B cell (primary cell): ENCODE measurements around the gene GALR3. TPM values are rescaled to one million over a fixed set of nuclear protein-coding genes. Genes with fewer than 3 reads are reported as not detected.

Experiments
- ATAC-seq: fragments of 200-7000 bp; cut with Tn5 transposase; one replicate; pipeline ENCODE4 v1.10.0; 2021; ENCODE audit warnings: low read depth, mild to moderate bottlenecking, moderate number of reproducible peaks, moderate library complexity
- CTCF ChIA-PET: fragments of 350-600 bp; sonication (Branson Sonifier 250); formaldehyde crosslinking; loops from one replicate; lab custom pipeline; 2021; ENCODE audit warnings: antibody characterized with exemption, inconsistent platforms; lab: Charles Lee
- POLR2A ChIA-PET: fragments of 350-600 bp; sonication (Branson Sonifier 250); formaldehyde crosslinking; loops from one replicate; lab custom pipeline; 2021; ENCODE audit warnings: antibody characterized with exemption; lab: Charles Lee
- DNase-seq: peaks from one replicate; pipeline ENCODE4 v3.0.0; 2013
- H2AFZ ChIP-seq: 2 replicates; pipeline ENCODE4 v1.6.1; 2012; ENCODE audit warnings: mild to moderate bottlenecking, low read depth, low read length; ENCODE audit not compliant: insufficient read depth, poor library complexity, severe bottlenecking
- H3K27ac ChIP-seq, 2 donors: 1 replicate in 1 of 2; 2 replicates in 1 of 2; pipeline ENCODE4 v1.5.1; 2012 to 2013; ENCODE audit warnings: low read length in 2 of 2, mild to moderate bottlenecking in 2 of 2, moderate library complexity in 1 of 2
- H3K27me3 ChIP-seq, 4 experiments: fragments of 200-600 bp in 1 of 4; sonication (generic) in 1 of 4; replicated peaks in 1 of 4; 1 replicate in 2 of 4; 2 replicates in 2 of 4; pipeline versions ENCODE4 v1.6.1 to v1.7.0; 2013 to 2016; ENCODE audit warnings: low read length in 3 of 4, mild to moderate bottlenecking in 2 of 4, mixed read lengths in 1 of 4, moderate library complexity in 1 of 4; ENCODE audit not compliant: insufficient read depth in 4 of 4, control insufficient read depth in 3 of 4; ENCODE audit errors: control extremely low read depth in 1 of 4
- H3K36me3 ChIP-seq, 2 experiments: replicated peaks in 1 of 2; 1 replicate in 1 of 2; 2 replicates in 1 of 2; pipeline versions ENCODE4 v1.6.1 to v1.7.1; 2013; ENCODE audit warnings: low read length in 1 of 2; ENCODE audit not compliant: insufficient read depth in 2 of 2, control insufficient read depth in 1 of 2; ENCODE audit errors: control extremely low read depth in 1 of 2, extremely low read depth in 1 of 2
- H3K4me1 ChIP-seq, 2 donors: fragments of 200-600 bp in 1 of 2; sonication (generic) in 1 of 2; 1 replicate in 1 of 2; 2 replicates in 1 of 2; pipeline versions ENCODE4 v1.5.1 to v1.6.1; 2013 to 2017; ENCODE audit warnings: low read length in 2 of 2; ENCODE audit not compliant: control insufficient read depth in 2 of 2, insufficient read depth in 2 of 2
- H3K4me2 ChIP-seq: replicated peaks from 2 replicates; pipeline ENCODE3; 2012; ENCODE audit warnings: mild to moderate bottlenecking, low read depth, low read length; ENCODE audit not compliant: poor library complexity, severe bottlenecking
- H3K4me3 ChIP-seq, 5 experiments: fragments of 200-600 bp in 1 of 5; sonication (generic) in 1 of 5; 1 replicate in 3 of 5; 2 replicates in 2 of 5; pipeline versions ENCODE4 v1.5.1 to v1.7.0; 2011 to 2016; ENCODE audit warnings: low read length in 4 of 5, mild to moderate bottlenecking in 4 of 5, low read depth in 2 of 5, control low read depth in 1 of 5, moderate library complexity in 1 of 5; ENCODE audit not compliant: insufficient read depth in 1 of 5; ENCODE audit errors: control extremely low read depth in 1 of 5, extremely low read depth in 1 of 5
- H3K79me2 ChIP-seq: fragments of 200-600 bp; sonication (generic); one replicate; pipeline ENCODE4 v1.6.0; 2016; ENCODE audit warnings: low read length; ENCODE audit not compliant: control insufficient read depth, insufficient read depth
- H3K9ac ChIP-seq: fragments of 200-600 bp; sonication (generic); 2 replicates; pipeline ENCODE4 v1.6.1; 2017; ENCODE audit warnings: mild to moderate bottlenecking, low read length, moderate library complexity
- H3K9me3 ChIP-seq, 3 donors: one replicate each; pipeline versions ENCODE4 v1.6.1 to v1.7.1; 2013; ENCODE audit warnings: low read length in 2 of 3; ENCODE audit not compliant: control insufficient read depth in 2 of 3, insufficient read depth in 1 of 3; ENCODE audit errors: control extremely low read depth in 1 of 3
- H4K20me1 ChIP-seq: 2 replicates; pipeline ENCODE4 v1.6.0; 2012; ENCODE audit warnings: mild to moderate bottlenecking, low read length; ENCODE audit not compliant: insufficient read depth, control insufficient read depth, poor library complexity, severe bottlenecking
- H3K27ac Mint-ChIP-seq: one replicate; pipeline ENCODE4 v1.8.0; 2021; ENCODE audit warnings: mixed read lengths
- H3K27me3 Mint-ChIP-seq: one replicate; pipeline ENCODE4 v1.8.0; 2021; ENCODE audit warnings: mixed read lengths
- H3K4me1 Mint-ChIP-seq: one replicate; pipeline ENCODE4 v1.8.0; 2021; ENCODE audit warnings: mixed read lengths
- H3K4me3 Mint-ChIP-seq: one replicate; pipeline ENCODE4 v1.8.0; 2021; ENCODE audit warnings: mixed read lengths
- H3K9me3 Mint-ChIP-seq: one replicate; pipeline ENCODE4 v1.8.0; 2022; ENCODE audit warnings: mixed read lengths; ENCODE audit not compliant: insufficient read depth
- EZH2 ChIP-seq: IDR thresholded peaks from 2 replicates; pipeline ENCODE4 v1.6.1; 2012; ENCODE audit warnings: borderline replicate concordance, low read depth, mild to moderate bottlenecking, moderate library complexity, low read length; ENCODE audit not compliant: insufficient read depth, poor library complexity, severe bottlenecking
- WGBS: methylation state at CpG from one replicate; pipeline ENCODE4 v1.1.5; 2013; ENCODE audit warnings: missing lambda C conversion rate; ENCODE audit not compliant: insufficient coverage; 5-methylcytosine and 5-hydroxymethylcytosine counted together
- intact Hi-C: fragments of 100-400 bp; cut with micrococcal nuclease; formaldehyde crosslinking; loops from one replicate; pipeline ENCODE4 v1.10.0; 2022
- polyA plus RNA-seq: library from polyadenylated mRNA; depleted of rRNA; stranded (reverse); fragments of >200 nt; gene quantifications from 2 replicates; pipeline ENCODE4 v1.2.3, GENCODE V29; 2012
- total RNA-seq, 2 donors: library from RNA; stranded (reverse); fragments of 120-200 nt in 1 of 2; gene quantifications; 1 replicate in 1 of 2; 2 replicates in 1 of 2; pipeline versions ENCODE4 v1.2.3 to v1.2.4, GENCODE V29; 2013 to 2022
- TF ChIP-seq, protein P1 (sequence below): fragments of 200-600 bp; IDR thresholded peaks from one replicate; pipeline ENCODE4 v1.8.0; 2022; ENCODE audit warnings: antibody characterized with exemption, mild to moderate bottlenecking

The GALR3 gene
- total and polyA plus RNA-seq, 2 donors (not counting 1 experiment from before 2014, with no cell fraction given), result not detected

DNA sequence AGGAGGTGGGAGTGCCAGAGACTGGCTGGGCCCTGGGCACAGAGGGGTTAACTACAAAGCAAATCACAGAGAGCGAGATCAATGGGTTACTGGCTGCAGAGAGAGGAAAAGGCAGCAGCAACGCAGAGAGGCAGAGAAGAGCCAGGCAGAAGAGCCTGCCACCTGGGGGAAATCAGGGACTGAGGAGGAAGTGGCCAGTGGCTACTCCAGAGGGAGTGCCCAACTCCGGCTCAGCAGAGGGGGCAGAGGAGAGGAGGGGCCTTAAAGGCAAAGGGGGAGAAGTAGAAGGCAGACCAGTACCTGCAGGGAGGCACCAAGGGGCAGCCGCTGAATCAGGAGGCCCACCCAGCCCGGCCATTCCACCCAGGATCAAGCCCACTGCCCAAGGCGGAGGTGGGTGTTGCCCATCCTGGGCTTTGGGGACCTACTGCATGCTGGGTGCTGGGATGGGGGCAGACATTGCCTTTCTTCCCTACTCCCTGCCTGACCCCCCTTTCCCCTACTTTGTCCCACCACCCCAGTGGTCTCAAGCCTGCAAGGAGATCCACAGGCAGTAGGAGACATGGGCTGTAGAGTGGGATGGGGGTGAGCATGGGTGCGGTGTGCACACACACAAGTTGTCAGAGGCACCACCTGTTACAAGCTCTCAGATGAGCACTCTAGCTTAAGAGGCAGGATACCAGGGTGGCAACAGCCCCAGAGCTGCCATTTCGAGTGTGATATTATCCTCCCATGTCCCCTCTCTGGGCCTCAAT lies 926 bp upstream of the GALR3 start:
- DNase-seq, result no peak
- H3K4me1 Mint-ChIP-seq, result peaks cover 15% of the 10 kb centered on the region
- peaks cover 31% of the 10 kb centered on the region for H3K27me3 Mint-ChIP-seq
- no peak overlapping the region for H3K4me3 Mint-ChIP-seq
- H3K27ac Mint-ChIP-seq, result peak overlapping the region; percentile 41
- Histone ChIP-seq H3K9me3 (no peaks in the 10 kb centered on the region), H3K4me2 (no peak overlapping the region), H3K9ac (no peak overlapping the region), H2AFZ (no peak overlapping the region), H3K4me3 (no peak overlapping the region), H3K4me1 (peaks cover 19 to 22% of the 10 kb centered on the region in 2 donors), H3K27me3 (peaks cover 0 to 42% (median 11%) of the 10 kb centered on the region in 4 experiments), H4K20me1 (no peaks in the 10 kb centered on the region), H3K36me3 (no peaks in the 10 kb centered on the region), H3K27ac (no peak overlapping the region), H3K79me2 (no peaks in the 10 kb centered on the region)
- TF ChIP-seq EZH2, result no peak
- TF ChIP-seq, protein P1, sequence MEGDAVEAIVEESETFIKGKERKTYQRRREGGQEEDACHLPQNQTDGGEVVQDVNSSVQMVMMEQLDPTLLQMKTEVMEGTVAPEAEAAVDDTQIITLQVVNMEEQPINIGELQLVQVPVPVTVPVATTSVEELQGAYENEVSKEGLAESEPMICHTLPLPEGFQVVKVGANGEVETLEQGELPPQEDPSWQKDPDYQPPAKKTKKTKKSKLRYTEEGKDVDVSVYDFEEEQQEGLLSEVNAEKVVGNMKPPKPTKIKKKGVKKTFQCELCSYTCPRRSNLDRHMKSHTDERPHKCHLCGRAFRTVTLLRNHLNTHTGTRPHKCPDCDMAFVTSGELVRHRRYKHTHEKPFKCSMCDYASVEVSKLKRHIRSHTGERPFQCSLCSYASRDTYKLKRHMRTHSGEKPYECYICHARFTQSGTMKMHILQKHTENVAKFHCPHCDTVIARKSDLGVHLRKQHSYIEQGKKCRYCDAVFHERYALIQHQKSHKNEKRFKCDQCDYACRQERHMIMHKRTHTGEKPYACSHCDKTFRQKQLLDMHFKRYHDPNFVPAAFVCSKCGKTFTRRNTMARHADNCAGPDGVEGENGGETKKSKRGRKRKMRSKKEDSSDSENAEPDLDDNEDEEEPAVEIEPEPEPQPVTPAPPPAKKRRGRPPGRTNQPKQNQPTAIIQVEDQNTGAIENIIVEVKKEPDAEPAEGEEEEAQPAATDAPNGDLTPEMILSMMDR, result no peak
- CTCF ChIA-PET, result interaction anchor here (0.6 to 1.1 kb wide), 2 partner anchors 41 to 45 kb away, joined by 3 read pairs; no protein-coding TSS in a partner anchor
- ATAC-seq, result no peak
- 87% methylated on average over 5 of the region's 8 CpGs for WGBS
- intact Hi-C loops, result no loop called here
- POLR2A ChIA-PET, result no interaction called here
- no peaks in the 10 kb centered on the region for H3K9me3 Mint-ChIP-seq
